GM13977 (cell line): ENCODE measurements around the gene ALDH1B1.

Source experiments
- DNase-seq: peaks from one replicate; pipeline ENCODE4 v3.0.0; 2012; ENCODE audit warnings: low spot score
- in situ Hi-C: fragments of 300-500 bp; cut with MboI; formaldehyde crosslinking; loops from one replicate; pipeline ENCODE4 v1.12.0; 2022; ENCODE audit warnings: low sequenced_read_pairs, low pct_unique_long_range_greater_than_20kb, mixed read lengths, inconsistent platforms; ENCODE audit not compliant: unreplicated experiment
- TF ChIP-seq, protein P1 (sequence below): IDR thresholded peaks from 2 replicates; pipeline ENCODE4 v1.5.1; 2012; ENCODE audit warnings: mild to moderate bottlenecking, control low read depth; ENCODE audit not compliant: insufficient read depth; ENCODE audit errors: extremely low read depth, missing control alignments

The ALDH1B1 gene

DNA sequence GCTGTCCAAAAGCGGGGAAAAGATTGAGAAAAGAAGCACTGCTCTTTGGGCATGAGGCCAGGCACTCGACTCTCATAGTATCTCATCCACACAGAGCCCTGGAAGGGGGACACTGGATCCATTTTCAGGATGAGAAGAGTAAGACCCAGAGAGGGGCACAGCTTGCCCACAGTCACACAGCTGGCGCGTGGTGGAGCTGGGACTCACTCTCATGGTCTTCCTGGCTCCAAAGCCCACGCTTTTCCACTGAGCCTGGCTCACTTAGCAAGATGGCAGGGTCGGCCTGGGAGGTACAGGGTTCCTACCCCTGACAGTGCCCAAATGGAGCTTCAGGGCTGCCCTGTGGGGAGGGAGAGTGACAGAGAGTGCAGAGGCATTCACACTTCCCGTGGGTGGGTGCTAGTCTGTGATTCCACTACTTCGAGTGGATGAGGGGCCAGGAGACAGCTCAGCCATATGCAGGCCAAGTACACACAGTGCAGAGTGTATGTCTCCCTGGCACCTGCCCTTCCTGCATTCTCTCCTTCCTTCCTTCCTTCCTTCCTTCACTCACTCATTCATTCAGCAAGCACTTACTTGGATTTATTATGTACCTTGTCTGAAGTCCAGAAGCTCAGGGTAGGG is 50.1 kb downstream of the ALDH1B1 start:
- in situ Hi-C loops: no loop called here
- DNase-seq: no peak
- TF ChIP-seq, protein P1, sequence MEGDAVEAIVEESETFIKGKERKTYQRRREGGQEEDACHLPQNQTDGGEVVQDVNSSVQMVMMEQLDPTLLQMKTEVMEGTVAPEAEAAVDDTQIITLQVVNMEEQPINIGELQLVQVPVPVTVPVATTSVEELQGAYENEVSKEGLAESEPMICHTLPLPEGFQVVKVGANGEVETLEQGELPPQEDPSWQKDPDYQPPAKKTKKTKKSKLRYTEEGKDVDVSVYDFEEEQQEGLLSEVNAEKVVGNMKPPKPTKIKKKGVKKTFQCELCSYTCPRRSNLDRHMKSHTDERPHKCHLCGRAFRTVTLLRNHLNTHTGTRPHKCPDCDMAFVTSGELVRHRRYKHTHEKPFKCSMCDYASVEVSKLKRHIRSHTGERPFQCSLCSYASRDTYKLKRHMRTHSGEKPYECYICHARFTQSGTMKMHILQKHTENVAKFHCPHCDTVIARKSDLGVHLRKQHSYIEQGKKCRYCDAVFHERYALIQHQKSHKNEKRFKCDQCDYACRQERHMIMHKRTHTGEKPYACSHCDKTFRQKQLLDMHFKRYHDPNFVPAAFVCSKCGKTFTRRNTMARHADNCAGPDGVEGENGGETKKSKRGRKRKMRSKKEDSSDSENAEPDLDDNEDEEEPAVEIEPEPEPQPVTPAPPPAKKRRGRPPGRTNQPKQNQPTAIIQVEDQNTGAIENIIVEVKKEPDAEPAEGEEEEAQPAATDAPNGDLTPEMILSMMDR: no peak

DNA sequence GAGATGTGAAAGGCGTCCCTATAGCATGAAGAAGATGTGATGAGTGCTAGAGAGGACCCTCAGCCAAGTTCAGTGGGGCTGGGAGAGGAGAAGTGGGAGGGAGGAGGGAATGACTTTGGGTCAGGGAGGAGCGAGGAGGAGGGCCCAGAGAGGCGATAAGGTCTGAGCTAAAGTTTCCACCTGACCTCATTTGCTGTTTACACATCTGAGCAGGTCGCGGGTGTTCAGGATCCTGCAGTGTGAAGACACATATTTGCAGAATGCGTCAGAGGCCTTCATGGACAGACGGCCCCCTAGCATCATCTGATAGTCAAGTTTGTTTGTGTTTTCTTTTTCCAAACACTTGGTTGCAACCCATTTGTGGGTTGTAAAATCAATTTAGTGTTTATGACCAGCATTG is 50.7 kb downstream of the ALDH1B1 start:
- TF ChIP-seq, protein P1: no peak
- no peak for DNase-seq
- in situ Hi-C loops: no loop called here

DNA sequence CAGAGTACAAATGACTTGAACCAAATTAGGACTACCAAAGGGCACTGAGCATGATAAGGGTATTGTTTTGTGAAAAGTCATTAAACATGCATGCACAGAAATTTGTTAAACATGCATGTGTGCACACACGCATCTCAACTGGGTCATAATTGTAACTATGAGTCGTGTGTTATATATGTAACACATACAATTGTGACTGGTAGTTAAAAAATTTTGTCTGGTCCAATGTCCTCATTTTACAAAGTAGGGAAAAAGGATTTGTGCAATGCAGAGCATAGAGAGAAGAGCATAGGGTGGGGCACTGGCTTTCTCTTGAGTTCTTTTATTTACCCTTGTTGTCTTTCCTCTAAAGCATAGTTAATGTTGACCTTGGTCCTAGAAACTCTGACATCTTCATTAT is 51.1 kb downstream of the ALDH1B1 start:
- TF ChIP-seq, protein P1: no peak
- in situ Hi-C loops: no loop called here

DNA sequence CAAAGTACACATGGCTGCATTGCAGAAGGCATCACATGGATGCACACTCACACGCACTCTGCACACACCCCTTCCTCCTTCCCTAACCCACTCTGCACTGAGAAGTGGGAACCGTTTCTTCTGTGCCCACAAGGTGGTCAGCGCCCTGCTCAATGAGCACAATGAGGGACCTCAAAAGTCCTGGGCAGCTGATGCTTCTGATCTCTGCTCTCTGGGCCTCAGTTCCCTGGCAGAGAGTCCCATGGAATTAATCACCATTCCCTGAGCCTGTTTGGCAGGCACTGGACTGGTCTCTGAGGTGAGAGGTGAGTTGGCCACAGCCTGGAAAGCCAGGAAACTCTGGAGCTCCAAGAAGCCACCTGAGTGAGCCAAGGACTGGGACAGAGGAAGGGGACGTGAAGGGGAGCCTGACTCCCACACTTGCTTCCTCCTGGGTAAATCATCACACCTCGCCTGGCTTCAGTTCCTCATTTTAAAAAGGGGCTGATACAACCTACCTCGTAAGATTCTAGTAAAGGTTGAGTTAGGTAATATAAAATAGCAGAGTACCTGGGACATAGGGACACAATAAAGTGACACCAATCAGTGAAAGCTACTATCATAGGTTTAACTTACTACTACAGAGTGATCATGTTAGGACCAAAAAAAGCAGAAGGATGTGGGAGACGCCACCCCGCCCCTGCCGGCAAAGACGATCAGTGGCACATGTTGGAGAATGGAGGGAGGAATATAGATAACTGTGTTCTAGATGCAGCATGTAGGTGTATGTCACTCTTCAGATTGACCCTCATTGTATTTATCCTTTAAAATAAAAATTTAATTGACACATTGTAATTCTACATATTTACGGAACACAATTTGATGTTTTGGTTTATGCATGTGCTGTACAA is 52.9 kb downstream of the ALDH1B1 start:
- TF ChIP-seq, protein P1: no peak
- in situ Hi-C loops: no loop called here
- no peak for DNase-seq

More for the DNA sequence above, 51.1 kb downstream of the ALDH1B1 start:
- no peak for DNase-seq

DNA sequence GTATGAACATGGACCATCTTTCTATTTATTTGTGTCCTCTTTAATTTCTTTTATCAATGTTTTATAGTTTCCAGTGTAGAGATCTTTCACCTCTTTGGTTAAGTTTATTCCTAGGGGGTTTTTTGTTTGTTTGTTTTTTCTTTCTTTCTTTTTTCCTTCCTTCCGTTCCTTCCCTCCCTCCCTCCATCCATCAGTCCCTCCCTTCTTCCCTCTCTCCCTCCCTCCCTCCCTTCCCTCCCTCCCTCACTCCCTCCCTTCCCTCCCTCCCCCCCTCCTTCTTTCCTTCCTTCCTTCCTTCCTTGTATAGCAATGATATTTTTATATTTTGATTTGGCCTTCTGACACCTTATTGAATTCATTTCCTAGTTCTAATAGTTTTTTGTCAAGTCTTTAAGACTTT is 55.2 kb downstream of the ALDH1B1 start:
- DNase-seq: no peak
- in situ Hi-C loops: no loop called here
- TF ChIP-seq, protein P1: no peak
